KOPT-K1 (cell line): ENCODE data around the gene CACNB4.

Source experiments
- H3K27ac ChIP-seq: fragments of 200-600 bp; sonication (generic); 2 replicates; pipeline ENCODE4 v1.5.1; 2016; ENCODE audit warnings: antibody characterized with exemption, mild to moderate bottlenecking, low read depth, low read length; ENCODE audit not compliant: poor library complexity, severe bottlenecking
- H3K36me3 ChIP-seq: fragments of 200-600 bp; sonication (generic); 2 replicates; pipeline ENCODE4 v1.5.1; 2017; ENCODE audit warnings: antibody characterized with exemption, mild to moderate bottlenecking, low read length, moderate library complexity; ENCODE audit not compliant: insufficient read depth
- H3K9me3 ChIP-seq: fragments of 200-600 bp; sonication (generic); 2 replicates; pipeline ENCODE4 v1.5.1; 2017; ENCODE audit warnings: antibody characterized with exemption, low read length, mild to moderate bottlenecking; ENCODE audit not compliant: insufficient read depth, poor library complexity, severe bottlenecking

Gene CACNB4

DNA sequence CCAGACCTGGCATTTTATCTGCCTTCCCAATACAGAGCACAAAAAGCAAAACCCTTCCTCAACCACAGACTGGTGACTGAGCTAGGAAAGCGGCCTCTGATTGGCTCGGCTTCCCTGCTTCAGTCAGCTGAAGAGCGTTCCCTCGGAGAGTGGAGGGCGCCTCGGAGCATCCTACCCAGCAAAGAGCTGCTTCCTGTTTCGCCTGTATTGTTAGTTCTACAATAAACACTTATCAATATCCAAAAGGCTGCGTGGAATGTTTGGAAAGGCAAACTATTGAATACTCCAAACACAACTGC lies 125.0 kb downstream of the CACNB4 start:
- Histone ChIP-seq H3K36me3 (no peaks in the 10 kb centered on the region), H3K27ac (no peak overlapping the region), H3K9me3 (no peaks in the 10 kb centered on the region)

DNA sequence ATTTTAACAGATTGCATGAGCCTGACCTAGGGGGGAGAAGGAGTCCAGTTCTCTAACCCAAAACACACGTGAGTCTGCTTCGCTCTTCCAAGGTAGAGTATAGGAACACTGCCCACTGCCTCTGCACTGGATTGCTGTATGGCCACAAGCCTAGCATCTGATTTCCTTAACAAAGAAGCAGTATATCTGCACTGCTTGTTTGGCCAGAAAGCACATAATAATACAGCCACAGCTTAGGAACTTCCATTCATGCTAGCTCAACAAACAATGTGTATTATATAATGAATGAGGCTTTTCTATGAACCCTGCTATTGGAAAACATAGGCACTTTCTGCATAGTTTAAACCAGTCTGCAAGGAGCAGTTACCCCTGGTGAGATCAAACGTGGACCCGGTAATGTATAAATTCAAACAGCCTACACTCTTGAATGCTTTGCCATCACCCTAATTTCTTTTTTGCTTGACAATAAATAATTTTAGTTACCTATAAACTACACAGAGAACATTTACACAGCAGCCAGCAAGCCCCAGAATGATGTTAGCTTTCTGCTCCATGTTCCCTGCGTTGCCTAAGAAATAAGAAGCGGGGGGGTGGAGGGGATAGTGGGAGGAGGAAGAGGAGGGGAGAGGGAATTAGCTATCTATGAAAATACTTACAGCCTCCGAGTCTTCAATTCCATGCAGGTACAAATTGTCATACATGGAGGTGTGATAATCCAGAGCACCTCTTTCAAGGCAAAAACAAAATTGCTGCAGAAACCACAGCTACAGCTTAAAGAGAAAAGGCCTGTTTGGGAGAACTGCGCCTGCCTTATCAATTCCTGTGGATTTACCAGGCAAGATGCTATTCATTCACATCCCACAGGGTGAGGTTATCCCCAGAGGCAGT lies 125.6 kb downstream of the CACNB4 start:
- no peaks in the 10 kb centered on the region for H3K9me3 ChIP-seq
- H3K27ac ChIP-seq, result no peak overlapping the region
- no peaks in the 10 kb centered on the region for H3K36me3 ChIP-seq

DNA sequence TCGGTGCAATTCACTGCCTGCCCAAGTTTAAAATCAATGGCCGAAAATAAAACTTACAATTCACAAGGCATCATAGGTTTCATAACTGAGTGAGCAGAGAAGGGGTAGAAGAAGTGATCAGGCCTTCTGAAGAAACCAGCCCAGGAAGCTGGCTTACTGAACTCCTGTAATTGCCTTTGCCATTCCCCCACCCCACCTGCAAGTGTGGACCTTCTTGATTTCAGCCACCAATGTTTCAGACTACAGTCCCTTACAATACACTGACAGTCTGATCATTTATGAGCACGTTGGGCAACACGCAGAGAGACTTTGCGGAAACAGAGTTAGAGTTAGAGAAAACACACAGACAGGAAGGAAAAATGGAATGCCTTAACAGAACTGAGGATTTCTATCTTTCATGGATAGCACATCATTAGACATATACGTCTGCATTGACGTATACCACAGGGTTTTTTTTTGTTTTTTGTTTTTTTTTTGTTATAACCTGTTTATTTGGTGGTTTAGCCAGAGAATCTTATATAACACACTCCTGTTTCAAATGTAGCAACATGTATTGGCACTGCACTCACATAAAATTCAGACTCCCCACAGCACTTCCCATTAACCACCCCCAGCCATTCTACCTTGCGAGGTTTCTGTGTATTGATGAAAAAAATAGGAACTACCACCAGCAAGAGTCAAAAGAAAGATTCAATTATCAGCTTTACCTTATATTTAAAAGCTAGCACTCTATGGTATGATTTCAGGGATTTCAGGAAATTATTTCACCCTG lies 126.4 kb downstream of the CACNB4 start:
- no peaks in the 10 kb centered on the region for H3K36me3 ChIP-seq
- no peak overlapping the region for H3K27ac ChIP-seq
- H3K9me3 ChIP-seq, result no peaks in the 10 kb centered on the region

DNA sequence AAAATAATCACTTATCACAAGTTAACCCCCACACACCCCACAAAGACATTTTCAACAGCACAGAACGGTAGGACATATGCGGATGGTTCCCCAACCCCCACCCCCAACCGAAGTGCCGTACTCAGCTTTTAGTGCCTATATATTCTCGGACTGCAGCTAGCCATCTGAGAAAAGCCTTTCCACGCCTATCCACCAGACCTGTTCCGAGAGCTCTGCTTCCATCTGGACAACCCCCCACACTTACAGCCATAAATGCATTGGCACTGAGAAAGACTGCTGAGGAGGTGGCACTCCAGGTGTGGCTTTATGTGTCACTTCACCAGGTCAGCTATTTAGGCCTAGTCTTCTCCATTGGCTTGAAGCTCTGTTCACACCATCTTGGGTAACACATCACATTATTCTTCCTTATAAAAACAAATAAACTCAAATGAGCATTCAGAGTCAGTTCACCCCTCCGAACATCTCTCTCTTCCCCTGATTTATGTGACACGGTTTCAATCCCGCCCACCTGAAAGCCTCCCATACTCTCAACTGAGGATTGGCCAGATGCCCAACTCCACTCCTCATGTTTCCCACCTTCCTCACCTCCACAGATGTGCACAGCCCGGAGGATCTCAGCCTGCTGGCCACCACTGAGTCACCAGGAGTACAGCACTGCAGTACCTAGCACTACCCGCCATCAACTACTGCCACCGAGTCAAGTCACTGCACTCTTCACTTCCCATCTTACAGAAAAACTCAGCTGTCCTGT lies 127.4 kb downstream of the CACNB4 start:
- no peak overlapping the region for H3K27ac ChIP-seq

DNA sequence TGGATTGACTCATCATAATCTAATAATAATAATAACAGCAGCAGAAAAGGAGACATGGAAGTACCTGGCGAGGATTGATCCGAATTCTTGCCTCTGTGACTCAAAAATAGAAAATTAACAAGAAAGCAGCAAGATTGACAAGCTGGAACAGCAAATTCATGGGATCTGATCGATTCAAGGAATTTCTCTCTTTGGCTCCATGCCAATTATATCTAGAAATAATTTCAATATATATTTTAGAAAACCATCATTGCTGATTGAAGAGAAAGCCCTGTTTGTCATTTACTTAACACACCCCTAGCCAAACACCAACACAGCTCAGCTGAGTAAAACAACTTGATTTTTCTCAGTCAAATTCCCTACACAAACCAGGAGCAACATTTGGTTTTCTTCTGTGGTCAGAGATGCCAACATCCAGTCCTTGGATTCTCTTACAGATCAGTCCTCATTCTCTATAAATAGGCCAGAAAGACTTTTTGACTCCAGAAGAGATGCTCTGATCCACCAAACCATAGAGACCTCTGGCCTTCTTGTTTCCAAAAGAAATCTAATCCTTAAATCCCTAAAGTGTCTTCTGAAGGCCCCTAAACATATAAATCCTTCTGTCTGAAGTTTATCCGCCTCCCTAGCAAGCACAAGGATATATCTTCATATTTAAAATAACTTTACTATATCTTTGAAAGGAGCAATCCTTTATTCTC lies 129.9 kb downstream of the CACNB4 start:
- H3K27ac ChIP-seq, result no peak overlapping the region
- H3K36me3 ChIP-seq, result no peaks in the 10 kb centered on the region
- no peaks in the 10 kb centered on the region for H3K9me3 ChIP-seq

More for the DNA sequence above, 127.4 kb downstream of the CACNB4 start:
- Histone ChIP-seq H3K9me3 (no peaks in the 10 kb centered on the region), H3K36me3 (no peaks in the 10 kb centered on the region)

DNA sequence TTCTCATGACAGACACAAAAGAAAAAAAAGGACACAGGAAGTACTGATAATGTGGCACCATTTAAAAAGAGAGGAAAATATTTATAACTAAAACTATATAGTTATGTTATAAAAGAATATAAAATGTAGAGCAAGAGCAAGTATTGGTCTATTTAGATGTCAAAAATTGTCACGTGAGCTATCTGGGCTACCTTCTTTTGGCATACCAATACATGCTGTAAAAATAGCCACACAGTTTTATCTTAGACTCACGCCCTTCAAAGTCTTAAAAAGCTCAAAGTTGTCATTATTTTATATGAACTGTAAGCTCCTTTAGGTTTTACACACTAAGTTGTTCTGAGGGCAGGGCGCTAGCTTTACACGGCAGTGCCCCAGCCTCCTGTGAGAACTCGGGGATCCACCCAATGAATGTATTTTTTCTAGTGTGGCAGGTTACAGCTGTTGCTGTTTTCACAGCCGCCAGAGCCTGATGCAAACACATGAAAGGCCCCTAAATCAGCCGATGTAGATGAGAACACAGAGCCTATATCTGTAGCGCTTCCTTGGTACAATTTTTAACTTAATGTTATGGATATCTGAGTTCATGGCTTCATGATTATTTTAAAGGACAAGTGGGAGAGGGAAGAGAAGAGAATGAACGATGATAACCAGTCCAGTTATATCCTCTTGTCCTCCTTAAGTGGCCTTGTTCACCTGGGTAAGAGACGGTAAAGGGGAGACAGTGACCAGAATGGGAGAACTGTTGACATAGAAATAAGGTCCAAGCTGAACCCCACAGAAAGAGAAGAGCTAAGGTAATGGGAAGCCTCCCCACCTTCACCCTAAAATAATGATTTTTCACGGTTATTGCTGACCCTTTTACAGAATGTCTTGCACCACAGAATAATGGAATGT lies 130.8 kb downstream of the CACNB4 start:
- Histone ChIP-seq H3K27ac (no peak overlapping the region), H3K36me3 (no peaks in the 10 kb centered on the region), H3K9me3 (no peaks in the 10 kb centered on the region)

DNA sequence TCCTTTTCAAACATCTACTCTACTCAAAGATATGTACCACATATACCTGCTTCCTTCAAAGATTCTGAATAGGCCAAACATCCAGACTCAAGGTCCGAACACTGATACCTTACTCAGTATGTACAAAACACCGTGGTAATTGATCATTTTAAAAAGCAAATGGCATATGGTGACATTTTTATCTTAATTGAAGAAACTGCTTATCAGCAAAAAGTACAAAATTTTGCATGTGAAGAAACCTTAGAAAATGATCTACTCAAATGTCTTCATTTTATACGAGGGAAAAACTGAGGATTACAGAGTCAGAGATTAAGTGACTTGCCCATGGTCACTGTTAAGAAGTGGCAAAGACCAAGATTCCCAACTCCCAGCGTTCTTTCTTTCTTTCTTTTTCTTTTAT lies 133.0 kb downstream of the CACNB4 start:
- H3K36me3 ChIP-seq, result no peaks in the 10 kb centered on the region
- no peaks in the 10 kb centered on the region for H3K9me3 ChIP-seq
- no peak overlapping the region for H3K27ac ChIP-seq

DNA sequence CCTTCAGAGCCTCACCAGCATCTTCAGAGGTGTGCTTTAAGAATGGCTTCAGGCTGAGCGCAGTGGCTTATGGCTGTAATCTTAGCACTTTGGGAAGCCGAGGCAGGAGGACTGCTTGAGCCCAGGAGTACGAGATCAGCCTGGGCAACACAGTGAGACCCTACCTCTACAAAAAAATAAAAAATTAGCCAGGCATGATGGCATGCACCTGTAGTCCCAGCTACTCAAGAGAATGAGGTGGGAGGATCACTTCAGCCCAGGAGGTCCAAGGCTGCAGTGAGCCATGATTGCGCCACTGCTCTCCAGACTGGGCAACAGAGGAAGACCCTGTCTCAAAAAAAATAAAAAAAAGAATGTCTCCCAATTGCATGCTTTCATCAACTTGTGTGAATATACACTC lies 137.3 kb downstream of the CACNB4 start:
- no peaks in the 10 kb centered on the region for H3K9me3 ChIP-seq

DNA sequence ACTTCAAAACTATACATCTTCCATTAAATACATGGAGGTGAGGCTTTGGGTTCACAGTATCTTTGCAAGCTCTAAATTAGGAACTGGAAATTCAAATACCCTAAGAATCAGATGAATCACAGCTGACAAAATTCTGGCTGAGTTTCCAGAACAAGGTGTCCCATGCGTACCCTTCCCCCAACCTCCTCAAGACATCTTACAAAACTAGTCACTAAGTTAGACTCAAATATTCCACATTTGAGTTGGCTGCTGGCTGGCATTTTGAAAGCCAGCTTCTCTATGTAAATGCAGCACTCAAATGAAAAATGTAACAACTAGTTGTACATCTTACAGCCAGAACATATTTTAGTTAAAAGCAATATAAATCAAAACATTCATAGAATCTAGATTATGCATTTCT lies 139.6 kb downstream of the CACNB4 start:
- Histone ChIP-seq H3K9me3 (no peaks in the 10 kb centered on the region), H3K27ac (no peak overlapping the region)

More for the DNA sequence above, 137.3 kb downstream of the CACNB4 start:
- Histone ChIP-seq H3K36me3 (no peaks in the 10 kb centered on the region), H3K27ac (no peak overlapping the region)

DNA sequence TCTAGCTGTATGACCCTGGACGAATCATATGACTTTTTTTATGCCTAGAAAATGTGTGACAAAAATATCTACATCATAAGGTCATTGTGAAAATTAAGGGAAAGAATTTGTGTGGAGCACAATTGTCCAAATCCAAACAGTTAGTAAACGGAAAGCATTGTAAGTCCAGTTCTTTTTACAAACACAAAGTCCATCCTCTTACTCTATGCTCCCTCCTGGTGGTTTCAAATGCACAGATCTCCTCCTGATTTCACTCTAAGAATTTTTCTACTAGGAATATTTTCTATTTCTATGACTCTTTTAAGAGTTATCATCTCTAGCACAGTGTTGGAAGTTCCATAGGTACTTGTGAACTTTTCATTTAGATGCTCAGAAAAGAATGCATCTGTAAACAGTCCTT lies 145.4 kb downstream of the CACNB4 start:
- no peaks in the 10 kb centered on the region for H3K9me3 ChIP-seq
- no peaks in the 10 kb centered on the region for H3K36me3 ChIP-seq
- no peak overlapping the region for H3K27ac ChIP-seq

More for the DNA sequence above, 139.6 kb downstream of the CACNB4 start:
- no peaks in the 10 kb centered on the region for H3K36me3 ChIP-seq

DNA sequence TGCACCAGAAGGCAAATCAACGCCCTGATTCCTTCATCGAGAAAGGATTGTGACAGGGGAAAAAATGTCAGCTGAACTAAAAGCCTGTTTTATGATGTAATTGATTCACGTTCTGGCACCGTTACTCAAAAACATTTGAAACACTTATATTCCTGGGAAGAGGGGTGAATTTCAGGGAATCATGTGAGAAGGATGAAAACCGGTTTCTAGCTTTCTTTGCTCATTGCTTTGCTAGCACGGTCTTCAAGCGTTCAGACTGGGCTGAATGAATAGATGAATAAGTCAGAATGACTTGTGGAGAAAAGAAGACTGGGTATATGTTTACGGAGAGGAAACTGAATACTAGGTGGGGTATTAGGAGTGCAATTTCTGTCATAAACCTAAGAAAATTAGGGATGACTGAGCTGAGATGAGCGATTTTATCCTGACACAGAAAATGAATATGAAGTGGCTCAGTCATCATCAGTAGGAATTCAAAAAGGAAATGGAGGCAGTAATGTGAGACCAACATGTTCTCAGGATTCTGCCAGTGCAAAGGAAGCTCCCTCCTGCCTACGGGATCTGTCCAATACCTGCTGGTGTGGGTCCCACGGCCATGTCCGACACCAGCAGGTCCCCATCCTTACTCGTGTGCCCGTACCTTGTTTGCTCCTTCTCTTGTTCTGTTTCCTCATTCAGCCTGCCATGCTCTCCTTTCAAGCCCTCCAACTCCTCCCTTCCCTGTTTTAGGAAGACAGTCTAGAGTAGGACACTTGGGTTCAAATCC lies 146.0 kb downstream of the CACNB4 start:
- Histone ChIP-seq H3K9me3 (no peaks in the 10 kb centered on the region), H3K36me3 (no peaks in the 10 kb centered on the region), H3K27ac (no peak overlapping the region)

DNA sequence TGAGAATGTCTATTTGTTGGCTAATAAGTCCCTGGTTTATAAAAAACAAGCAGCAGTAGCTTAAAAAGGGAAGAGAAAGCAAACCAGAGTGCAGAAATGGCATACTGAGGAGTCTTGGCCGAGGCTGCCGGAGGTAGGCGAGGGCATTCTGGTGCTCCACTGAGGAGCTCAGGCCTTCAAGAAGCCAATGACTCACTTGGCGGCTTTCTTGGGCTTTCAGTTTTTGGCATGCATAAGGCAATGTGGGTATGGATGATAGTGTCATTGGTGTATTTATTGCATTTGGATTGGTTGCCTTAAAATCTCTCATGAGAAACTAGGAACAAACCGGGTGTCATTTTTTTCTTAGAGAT lies 151.1 kb downstream of the CACNB4 start:
- Histone ChIP-seq H3K27ac (no peak overlapping the region), H3K9me3 (peaks cover under 1% of the 10 kb centered on the region), H3K36me3 (no peaks in the 10 kb centered on the region)

DNA sequence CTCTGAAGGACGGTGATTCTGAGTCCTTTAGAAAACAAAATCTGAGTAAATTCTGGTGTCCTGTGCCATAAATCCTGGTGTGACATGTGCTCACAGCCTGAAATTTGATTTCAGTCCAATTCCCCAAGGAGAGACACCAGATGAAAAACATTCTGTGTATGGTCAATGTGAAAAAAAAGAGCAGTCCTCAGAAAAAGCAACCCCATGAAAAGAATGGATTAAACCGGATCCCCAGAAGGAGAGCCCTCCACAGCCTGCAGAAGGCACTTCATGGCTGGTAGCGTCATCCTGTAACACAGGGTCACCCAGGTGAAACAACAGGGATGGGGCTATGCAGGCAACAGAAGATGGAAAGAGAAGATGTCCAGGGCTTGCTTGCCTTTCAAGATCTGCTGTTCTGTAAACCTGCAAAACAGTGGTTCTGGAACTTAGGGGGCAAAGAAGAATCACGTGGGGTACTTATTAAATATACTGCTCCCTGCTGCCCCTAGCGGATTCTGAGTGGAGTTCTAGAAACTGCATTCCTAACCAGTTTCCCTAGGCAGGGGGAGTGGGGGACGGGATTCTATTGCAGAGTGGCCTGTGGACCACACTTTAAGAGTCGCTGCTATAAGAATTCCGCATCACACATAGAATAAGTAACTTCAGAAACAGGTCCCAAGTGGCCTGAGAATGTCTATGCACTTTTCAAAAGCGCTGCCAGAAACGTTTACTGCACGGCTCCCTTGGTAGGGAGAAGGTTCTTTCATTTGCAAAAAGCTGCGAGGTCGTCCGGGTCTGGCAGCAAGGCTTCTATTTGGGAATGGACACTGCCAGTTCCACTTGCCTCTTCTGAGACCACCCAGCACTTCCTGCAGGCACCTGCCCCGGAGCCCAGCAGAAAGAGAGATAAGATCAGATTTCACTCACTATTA lies 151.7 kb downstream of the CACNB4 start:
- H3K36me3 ChIP-seq, result no peaks in the 10 kb centered on the region
- H3K27ac ChIP-seq, result no peak overlapping the region
- H3K9me3 ChIP-seq, result peaks cover 5% of the 10 kb centered on the region
